Fibroblast of skin of left quadriceps (primary cell): ENCODE measurements around the gene NPY4R2.
A peak's percentile ranks its signal among the peaks of the same experiment; 100 is the strongest.
"Not testable (repeated sequence)": the region's sequence is repeated elsewhere in the genome, so short reads cannot be mapped to it uniquely, and the experiment has no call there.

Experiments used
- DNase-seq, 2 experiments: peaks; one replicate each; pipeline ENCODE4 v3.0.0-alpha.2; 2013; ENCODE audit warnings: low read depth in 2 of 2

The NPY4R2 gene

GRCh38 chr10:47918475-47918874 lies at the start of gene NPY4R2:
NPY4R2 (plus strand) TSS chr10:47918662; CDS start chr10:47921988, 3,326 bp downstream.
- not testable (repeated sequence) for DNase-seq

- not testable (repeated sequence) for DNase-seq
Observed at GRCh38 chr10:47870887-47871286, 47.6 kb upstream of the NPY4R2 start.

- not testable (repeated sequence) for DNase-seq
Observed at GRCh38 chr10:47871485-47872180, 46.8 kb upstream of the NPY4R2 start.

- DNase-seq, result not testable (repeated sequence)
Observed at GRCh38 chr10:47872236-47872635, 46.2 kb upstream of the NPY4R2 start.

GRCh38 chr10:47884239-47884638 lies 34.2 kb upstream of the NPY4R2 start:
- DNase-seq, result not testable (repeated sequence)

- DNase-seq, result not testable (repeated sequence)
Observed at GRCh38 chr10:47884934-47885333, 33.5 kb upstream of the NPY4R2 start.

- not testable (repeated sequence) for DNase-seq
Observed at GRCh38 chr10:47886356-47886755, 32.1 kb upstream of the NPY4R2 start.

GRCh38 chr10:47886827-47887226 lies 31.6 kb upstream of the NPY4R2 start:
- not testable (repeated sequence) for DNase-seq

GRCh38 chr10:47890737-47891136 lies 27.7 kb upstream of the NPY4R2 start:
- not testable (repeated sequence) for DNase-seq

- DNase-seq, result not testable (repeated sequence)
Observed at GRCh38 chr10:47892494-47893261, 25.8 kb upstream of the NPY4R2 start.

- not testable (repeated sequence) for DNase-seq
Observed at GRCh38 chr10:47894571-47894970, 23.9 kb upstream of the NPY4R2 start.

- not testable (repeated sequence) for DNase-seq
Observed at GRCh38 chr10:47897813-47898212, 20.6 kb upstream of the NPY4R2 start.

GRCh38 chr10:47909333-47909732 lies 9.1 kb upstream of the NPY4R2 start:
- DNase-seq, result not testable (repeated sequence)

- DNase-seq, result not testable (repeated sequence)
Observed at GRCh38 chr10:47910486-47910885, 8.0 kb upstream of the NPY4R2 start.

- DNase-seq, result not testable (repeated sequence)
Observed at GRCh38 chr10:47914052-47914451, 4.4 kb upstream of the NPY4R2 start.

- DNase-seq, result not testable (repeated sequence)
Observed at GRCh38 chr10:47915849-47916548, 2.5 kb upstream of the NPY4R2 start.

- peak; percentile 2 to 13 for DNase-seq
Observed at GRCh38 chr10:47920610-47921009, 2.1 kb downstream of the NPY4R2 start.

GRCh38 chr10:47922503-47922902 lies 4.0 kb downstream of the NPY4R2 start:
- DNase-seq, result not testable (repeated sequence)

- not testable (repeated sequence) for DNase-seq
Observed at GRCh38 chr10:47924628-47925027, 6.2 kb downstream of the NPY4R2 start.

GRCh38 chr10:47927147-47927916 lies 8.9 kb downstream of the NPY4R2 start:
- DNase-seq, result not testable (repeated sequence)

- DNase-seq, result not testable (repeated sequence)
Observed at GRCh38 chr10:47928225-47928624, 9.8 kb downstream of the NPY4R2 start.
